ENCODE measurements around the gene C1QL1.

DNA sequence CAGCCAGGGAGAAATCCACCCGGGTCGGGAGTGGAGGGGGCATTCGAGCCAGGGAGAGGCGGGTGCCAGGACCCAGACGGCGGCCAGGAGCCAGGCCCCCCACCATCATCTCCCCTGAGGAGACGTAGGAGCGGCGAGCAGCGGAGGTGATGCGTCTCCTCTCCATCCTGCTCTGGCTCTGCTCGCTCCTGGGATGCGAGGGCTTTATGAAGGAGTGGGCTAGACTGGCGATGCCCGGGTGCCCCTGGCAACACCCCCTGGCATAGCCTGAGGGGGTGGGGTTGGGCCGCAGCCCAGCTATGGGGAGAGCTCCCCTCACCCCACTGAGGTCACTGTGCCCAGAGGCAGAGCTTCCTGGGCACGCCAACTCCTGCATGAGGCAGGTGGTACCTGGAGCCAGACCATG is 52.8 kb downstream of the C1QL1 start, which contains the start of gene GFAP:
- TF ChIP-seq ZNF668 (CRISPR knock-in tag; IDR thresholded peaks at IDR 0.05) (no peak), ESRRA (IDR thresholded peaks at IDR 0.05; ENCODE audit: borderline replicate concordance, low read depth) (no peak)

Measured in K562 (cell line).